Type B pancreatic cell (in vitro differentiated cells): Measurements from ENCODE around the gene IFT27. TPM values are rescaled to one million over a fixed set of nuclear protein-coding genes. Genes with fewer than 3 reads are reported as not detected.

Experiments used
- DNase-seq: peaks from one replicate; pipeline ENCODE4 v3.0.0; 2021; ENCODE audit warnings: mixed read lengths; ENCODE audit not compliant: unreplicated experiment; ENCODE audit errors: extremely low spot score
- H3K27ac Mint-ChIP-seq: 2 replicates; pipeline ENCODE4 v1.8.0; 2021; ENCODE audit warnings: mild to moderate bottlenecking, mixed read lengths
- H3K27me3 Mint-ChIP-seq: 2 replicates; pipeline ENCODE4 v1.8.0; 2021; ENCODE audit warnings: mixed read lengths
- H3K36me3 Mint-ChIP-seq: 2 replicates; pipeline ENCODE4 v1.8.0; 2021; ENCODE audit warnings: mixed read lengths
- H3K4me1 Mint-ChIP-seq: one replicate; pipeline ENCODE4 v1.8.0; 2021; ENCODE audit warnings: mixed read lengths; ENCODE audit not compliant: unreplicated experiment
- H3K4me3 Mint-ChIP-seq: 2 replicates; pipeline ENCODE4 v1.8.0; 2021; ENCODE audit warnings: mild to moderate bottlenecking, mixed read lengths
- H3K9me3 Mint-ChIP-seq: 2 replicates; pipeline ENCODE4 v1.8.0; 2021; ENCODE audit warnings: mixed read lengths
- CTCF ChIP-seq: fragments of 200-600 bp; sonication (generic); conservative IDR thresholded peaks from 2 replicates; pipeline ENCODE4 v1.5.0; 2021; ENCODE audit warnings: antibody characterized with exemption, mild to moderate bottlenecking
- total RNA-seq: library from RNA; stranded (reverse); gene quantifications from 2 replicates; pipeline ENCODE4 v1.2.1, GENCODE V29; 2021; ENCODE audit warnings: low replicate concordance

The IFT27 gene
- total RNA-seq, 1 donor from 2014 or later: 46.6 TPM

GRCh38 chr22:36814801-36815200, 38.9 kb upstream of the IFT27 start:
- TF ChIP-seq CTCF: no peak

GRCh38 chr22:36811094-36811800, 35.3 kb upstream of the IFT27 start:
- no peaks in the 10 kb centered on the region for H3K36me3 Mint-ChIP-seq
- H3K4me3 Mint-ChIP-seq: no peak overlapping the region
- H3K27ac Mint-ChIP-seq: no peak overlapping the region
- no peaks in the 10 kb centered on the region for H3K4me1 Mint-ChIP-seq
- no peak for TF ChIP-seq CTCF
- no peaks in the 10 kb centered on the region for H3K9me3 Mint-ChIP-seq
- no peak for DNase-seq
- H3K27me3 Mint-ChIP-seq: peaks cover 66% of the 10 kb centered on the region

More at GRCh38 chr22:36814801-36815200, 38.9 kb upstream of the IFT27 start:
- Mint-ChIP-seq H3K9me3 (no peaks in the 10 kb centered on the region), H3K27me3 (peaks cover 80% of the 10 kb centered on the region), H3K4me1 (no peaks in the 10 kb centered on the region), H3K36me3 (no peaks in the 10 kb centered on the region), H3K4me3 (no peak overlapping the region), H3K27ac (no peak overlapping the region)
- no peak for DNase-seq

- TF ChIP-seq CTCF: no peak
- Mint-ChIP-seq H3K27me3 (peaks cover 57% of the 10 kb centered on the region), H3K27ac (no peak overlapping the region), H3K36me3 (no peaks in the 10 kb centered on the region), H3K4me3 (no peak overlapping the region), H3K4me1 (no peaks in the 10 kb centered on the region), H3K9me3 (no peaks in the 10 kb centered on the region)
- DNase-seq: no peak
Observed at GRCh38 chr22:36809351-36809750, 33.4 kb upstream of the IFT27 start.

- DNase-seq: no peak
- H3K27ac Mint-ChIP-seq: no peak overlapping the region
- no peaks in the 10 kb centered on the region for H3K9me3 Mint-ChIP-seq
- no peaks in the 10 kb centered on the region for H3K4me1 Mint-ChIP-seq
- H3K27me3 Mint-ChIP-seq: peaks cover 57% of the 10 kb centered on the region
- H3K4me3 Mint-ChIP-seq: no peak overlapping the region
- H3K36me3 Mint-ChIP-seq: no peaks in the 10 kb centered on the region
- no peak for TF ChIP-seq CTCF
Observed at GRCh38 chr22:36808721-36809344, 32.9 kb upstream of the IFT27 start.

- H3K27ac Mint-ChIP-seq: no peak overlapping the region
- no peak for TF ChIP-seq CTCF
- H3K27me3 Mint-ChIP-seq: peaks cover 54% of the 10 kb centered on the region
- no peak overlapping the region for H3K4me3 Mint-ChIP-seq
- H3K4me1 Mint-ChIP-seq: no peaks in the 10 kb centered on the region
- no peaks in the 10 kb centered on the region for H3K36me3 Mint-ChIP-seq
- DNase-seq: no peak
- H3K9me3 Mint-ChIP-seq: no peaks in the 10 kb centered on the region
Observed at GRCh38 chr22:36807627-36808026, 31.7 kb upstream of the IFT27 start.
